GM19193 (cell line): ENCODE measurements around the gene ITGB2.
A peak's percentile ranks its signal among the peaks of the same experiment; 100 is the strongest.

Source experiments
- POLR2A ChIP-seq: IDR thresholded peaks from 4 replicates; pipeline ENCODE4 v1.6.1; 2011; ENCODE audit not compliant: insufficient read depth, insufficient read length; ENCODE audit errors: extremely low read depth

The ITGB2 gene

GRCh38 chr21:44854391-44854663, 66.4 kb downstream of the ITGB2 start:
- TF ChIP-seq POLR2A = no peak

DNA sequence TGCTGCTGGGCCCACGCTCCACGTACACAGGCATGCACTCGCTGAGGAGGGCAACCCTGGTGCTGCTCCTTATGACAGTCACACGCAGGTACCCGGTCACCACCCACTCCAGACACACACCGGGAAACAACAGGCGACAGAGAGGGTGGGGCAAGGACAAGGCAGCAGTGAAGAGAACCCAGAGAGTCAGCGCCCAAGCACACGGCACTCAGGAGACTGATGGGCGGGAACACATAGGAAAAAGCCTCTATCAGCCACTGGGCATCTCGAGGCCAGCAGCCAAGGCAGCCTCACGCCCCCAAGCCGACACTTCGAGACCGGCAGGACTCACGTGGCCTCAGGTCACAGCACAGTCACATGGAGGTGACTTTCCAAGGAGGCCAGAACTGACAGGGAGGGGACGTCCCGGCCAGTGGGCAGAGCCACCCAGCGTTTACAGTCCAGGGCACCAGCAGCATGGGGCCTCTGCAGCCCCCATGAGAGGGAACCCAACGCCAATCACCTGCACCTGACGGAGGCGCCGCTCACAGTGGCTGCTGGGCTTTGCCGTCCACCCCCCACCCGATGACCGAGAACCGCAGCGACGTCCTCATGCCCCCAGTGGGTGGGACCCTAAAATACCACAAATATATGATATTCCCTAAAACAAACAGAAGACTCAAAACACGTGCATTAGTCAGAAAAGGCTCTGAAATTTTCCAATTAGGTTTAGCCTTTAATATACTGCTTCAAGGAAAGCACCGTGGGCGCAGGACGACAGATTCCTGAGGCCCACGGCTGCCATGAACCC, 66.9 kb downstream of the ITGB2 start:
- TF ChIP-seq POLR2A = no peak

DNA sequence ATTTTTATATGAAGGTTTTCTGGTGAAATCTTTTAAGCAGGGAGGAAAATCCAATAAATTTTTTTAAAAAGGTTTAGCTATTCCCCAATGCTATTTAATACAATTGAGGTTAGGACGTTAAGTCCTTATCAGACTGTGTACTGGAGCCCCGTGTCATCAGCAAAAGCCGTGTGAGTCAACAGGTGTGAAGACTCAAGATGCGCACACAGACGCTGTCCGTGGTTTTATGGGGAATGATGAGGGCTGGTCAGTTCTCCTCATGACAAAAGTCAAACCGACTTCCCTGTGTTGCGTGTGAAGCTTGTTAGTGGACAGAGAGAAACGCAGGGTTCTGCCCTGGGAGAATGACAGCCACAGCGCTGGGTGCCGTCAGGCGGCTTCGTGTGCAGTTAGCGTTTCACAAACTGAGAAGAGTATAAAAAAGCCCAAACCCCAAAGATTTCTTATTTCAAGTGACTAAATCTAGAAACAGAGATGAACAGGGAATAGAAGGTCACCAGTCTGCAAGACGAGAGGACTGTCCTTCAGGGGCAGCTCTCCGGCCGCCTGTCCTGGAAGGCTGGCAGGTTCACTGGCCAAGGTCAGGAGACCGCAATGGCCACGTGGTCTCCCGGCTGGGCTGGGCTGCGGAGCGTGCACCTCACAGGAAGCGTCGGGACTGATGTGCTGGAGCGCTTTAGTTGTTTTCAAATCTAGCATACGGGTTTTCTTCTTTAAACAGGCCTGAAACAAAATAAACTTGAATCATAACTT, 69.6 kb downstream of the ITGB2 start:
- TF ChIP-seq POLR2A = no peak

- TF ChIP-seq POLR2A = no peak
Measured at GRCh38 chr21:44850208-44850800, 70.4 kb downstream of the ITGB2 start.

- TF ChIP-seq POLR2A = no peak
Measured at GRCh38 chr21:44849616-44850130, 71.0 kb downstream of the ITGB2 start.

DNA sequence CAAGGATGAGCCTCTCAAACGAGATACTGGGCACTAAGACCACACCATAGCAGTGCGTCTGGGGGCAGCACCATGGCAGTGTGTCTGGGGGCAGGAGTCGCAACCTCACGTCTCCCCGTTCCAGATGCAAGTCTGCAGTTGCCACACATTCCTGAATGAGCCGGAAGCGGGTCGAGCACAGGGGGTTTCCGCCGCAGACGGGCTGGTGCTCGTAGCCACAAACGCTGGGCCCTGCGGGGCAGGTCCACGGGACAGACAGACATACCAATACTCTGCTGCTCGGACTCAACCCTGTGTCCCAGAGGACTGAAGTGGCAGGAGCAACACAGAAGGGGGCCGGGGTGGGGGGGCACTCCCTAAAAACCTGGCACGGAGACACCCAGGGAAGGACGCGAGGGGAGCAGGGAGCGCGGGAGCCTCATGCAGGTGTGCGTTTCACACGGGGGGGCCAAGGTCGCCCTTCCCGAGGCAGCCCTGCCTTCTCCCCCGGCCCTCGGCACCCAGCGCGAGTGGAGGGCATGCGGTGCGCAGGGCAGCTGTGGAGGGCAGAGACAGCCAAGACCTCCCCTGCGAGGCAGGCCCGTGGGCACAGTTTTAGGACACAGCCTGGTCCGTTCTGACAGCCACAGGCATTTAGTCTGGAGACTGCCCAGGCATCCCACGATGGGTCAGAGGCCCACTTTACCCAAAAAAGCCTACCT, 71.7 kb downstream of the ITGB2 start:
- TF ChIP-seq POLR2A = no peak

DNA sequence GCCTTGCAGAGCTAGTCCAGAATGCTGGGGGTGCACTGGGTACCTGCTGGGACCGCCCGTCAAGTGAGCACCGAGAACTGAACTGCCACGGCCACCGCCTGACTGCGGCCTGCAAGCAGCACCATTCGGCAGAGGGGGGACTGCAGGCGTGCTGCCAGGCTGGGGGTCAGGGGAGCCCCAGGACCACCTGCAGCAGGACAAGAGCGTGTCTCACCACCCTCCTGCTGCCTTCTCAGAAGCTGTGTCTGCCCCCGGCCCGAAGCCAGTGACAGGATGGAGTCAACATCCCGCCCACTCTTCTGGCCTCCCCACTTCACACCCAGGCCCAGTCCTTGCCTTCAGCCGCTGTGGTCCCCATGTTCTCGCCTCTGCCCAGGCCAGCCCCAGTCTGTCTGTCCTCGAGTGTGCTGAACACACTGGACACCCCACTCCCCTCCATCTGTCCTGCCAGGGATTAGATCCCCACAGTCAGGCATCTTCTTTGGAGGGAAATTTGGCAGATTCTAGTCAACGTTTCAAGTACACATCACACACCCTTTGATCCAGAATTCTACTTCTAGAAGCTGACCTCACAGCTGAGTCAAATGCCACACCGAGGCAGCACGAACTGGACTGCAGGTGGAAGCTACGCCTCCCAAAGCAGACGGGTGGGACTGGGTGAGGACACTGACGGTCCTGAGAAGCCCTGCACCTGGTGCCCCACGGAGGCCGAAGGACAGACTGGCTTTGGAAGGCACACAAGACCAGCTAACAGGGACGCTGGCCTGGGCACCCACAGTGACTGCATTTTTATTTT, 73.2 kb downstream of the ITGB2 start:
- TF ChIP-seq POLR2A = no peak

- TF ChIP-seq POLR2A = no peak
Measured at GRCh38 chr21:44846485-44847260, 74.0 kb downstream of the ITGB2 start.

DNA sequence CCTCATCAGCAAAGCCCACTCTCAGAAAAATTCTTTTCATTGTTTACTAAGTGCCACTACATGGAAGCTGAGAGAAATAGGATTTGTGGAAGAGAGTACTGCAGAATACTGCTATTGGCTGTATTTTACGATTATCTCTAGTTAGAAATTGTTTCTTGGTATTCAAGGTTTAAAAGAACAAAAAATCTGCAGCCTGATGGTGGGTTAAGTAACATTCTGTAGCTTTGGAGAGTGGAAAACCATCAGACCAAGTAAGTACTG, 74.5 kb downstream of the ITGB2 start:
- no peak for TF ChIP-seq POLR2A

DNA sequence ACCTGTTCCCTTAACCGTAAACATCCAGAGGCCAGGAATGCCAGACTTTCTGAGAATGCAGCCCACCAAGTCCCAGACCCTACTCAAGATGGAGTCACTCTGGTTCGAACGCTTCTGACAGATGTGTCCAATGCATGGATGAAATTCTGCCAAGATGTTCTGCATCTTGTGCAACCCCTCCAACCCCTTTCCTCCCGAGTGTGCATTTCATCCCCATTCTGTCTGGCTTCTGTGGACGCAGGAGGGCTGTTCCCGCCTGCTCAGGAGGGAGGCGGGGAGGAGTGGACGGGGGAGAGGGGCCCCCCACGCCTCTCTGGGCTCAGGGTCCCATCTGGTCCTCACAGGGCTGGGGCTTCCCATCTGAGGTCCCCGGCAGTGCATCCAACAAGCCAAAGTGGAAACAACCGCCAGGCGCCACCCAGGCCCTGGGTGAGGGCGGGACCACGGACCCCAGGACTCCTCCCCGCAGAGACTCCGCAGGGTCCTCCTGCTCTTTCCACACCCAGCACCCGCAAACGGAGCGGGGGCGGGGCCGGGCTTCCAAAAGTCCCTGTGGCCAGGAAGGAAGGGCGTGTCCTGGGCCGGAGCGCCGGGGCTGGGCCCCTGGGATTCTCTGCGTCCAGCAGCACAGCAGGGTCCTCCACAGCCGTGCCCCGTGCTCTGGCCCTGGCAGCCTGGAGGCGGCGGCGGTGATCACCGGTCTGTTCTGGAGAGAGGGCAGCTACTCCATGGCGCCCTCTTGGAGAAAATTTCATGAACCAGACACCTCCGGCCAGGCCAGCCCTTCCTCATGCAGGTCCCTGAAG, 75.1 kb downstream of the ITGB2 start:
- peak; percentile 19 for TF ChIP-seq POLR2A

GRCh38 chr21:44844256-44844655, 76.4 kb downstream of the ITGB2 start:
- TF ChIP-seq POLR2A = no peak

DNA sequence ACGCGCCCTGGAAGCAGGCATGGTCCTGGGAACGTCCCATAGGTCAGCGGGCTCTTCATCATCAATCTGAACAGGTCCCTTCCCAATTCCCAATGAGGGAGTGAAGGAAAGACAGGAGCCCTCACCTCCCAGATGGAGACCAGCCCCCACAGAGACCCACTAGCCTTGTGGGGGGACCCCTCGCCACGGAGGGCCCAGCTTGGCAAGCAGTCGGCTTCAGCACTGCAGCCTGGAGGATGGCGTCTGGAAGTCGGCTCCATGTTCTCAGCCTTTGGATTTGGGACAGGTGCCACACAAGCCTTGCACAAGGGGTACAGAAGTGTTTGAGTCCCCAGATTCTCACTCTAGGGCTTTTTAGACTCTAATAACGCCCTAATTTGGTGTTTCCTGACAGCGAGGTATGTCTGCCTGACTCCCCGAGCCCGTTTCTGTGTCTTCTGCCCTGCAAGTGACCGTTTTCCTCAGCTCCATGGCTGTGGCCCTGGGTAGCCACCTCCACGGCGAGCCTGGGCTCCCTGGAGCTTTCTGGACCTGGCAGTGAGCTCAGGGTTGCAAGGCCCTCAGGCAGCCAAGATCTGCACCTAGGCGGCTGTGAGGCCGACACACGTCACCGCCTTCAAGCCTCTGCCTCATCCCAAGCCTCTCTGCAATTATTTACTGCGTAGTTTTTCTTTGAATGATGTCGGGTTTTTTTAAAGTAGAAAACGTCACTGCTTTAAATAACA, 77.8 kb downstream of the ITGB2 start:
- TF ChIP-seq POLR2A = no peak
